ENCODE results near the gene RCC1.
A peak's percentile ranks its signal among the peaks of the same experiment; 100 is the strongest.

RCC1 gene

DNA sequence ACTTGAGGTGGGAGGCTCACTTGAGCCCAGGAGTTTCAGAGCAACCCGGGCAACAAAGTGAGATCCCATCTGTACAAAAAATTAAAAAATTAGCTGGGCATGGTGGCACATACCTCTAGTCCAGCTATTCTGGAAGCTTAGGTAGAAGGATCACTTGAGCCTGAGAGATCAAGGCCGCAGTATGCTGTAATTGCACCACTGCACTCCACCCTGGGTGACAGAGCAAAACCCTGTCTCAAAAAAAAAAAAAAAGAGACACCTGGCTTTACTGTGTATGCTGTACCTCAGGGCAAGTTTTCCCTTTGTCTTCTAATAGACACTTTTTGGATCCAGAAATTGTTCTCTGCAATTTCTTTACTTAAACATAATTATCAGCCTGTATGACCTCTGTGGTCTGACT is 23.1 kb upstream of the RCC1 start:
- Histone ChIP-seq H3K36me3 (ENCODE audit: control insufficient read depth, insufficient read depth, low read length) (peaks cover 40% of the 10 kb centered on the region), H3K9me3 (ENCODE audit: control insufficient read depth, low read length) (no peaks in the 10 kb centered on the region), H3K4me3 (ENCODE audit: insufficient read depth, low read depth, low read length) (no peak overlapping the region), H3K4me1 (ENCODE audit: control insufficient read depth, insufficient read depth, low read length) (no peaks in the 10 kb centered on the region), H3K27ac (ENCODE audit: insufficient read depth, low read depth, low read length, poor library complexity, severe bottlenecking) (no peak overlapping the region), H3K27me3 (ENCODE audit: control insufficient read depth, insufficient read depth, low read length, poor library complexity, severe bottlenecking) (no peaks in the 10 kb centered on the region)
- 92 to 97% methylated on average over 2 of the region's 2 CpGs for WGBS, 2 experiments

DNA sequence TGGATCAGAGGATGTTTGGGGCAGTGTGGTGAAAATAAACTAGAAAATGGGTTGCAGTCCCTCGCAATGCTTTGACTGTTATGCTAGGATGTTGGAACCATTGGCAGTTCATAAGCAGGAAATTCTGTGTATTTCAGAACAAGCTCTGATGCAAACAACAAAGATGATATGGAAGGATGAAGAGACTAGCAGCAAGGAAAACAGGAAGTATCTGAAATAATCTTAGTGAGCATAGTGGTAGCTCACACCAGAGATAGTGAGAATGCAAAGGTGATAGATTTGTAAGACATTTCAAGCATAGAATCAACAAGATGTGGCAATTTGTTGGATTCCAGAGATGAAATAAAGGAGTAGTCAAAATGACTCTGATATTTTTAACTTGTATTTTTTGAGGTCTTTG is 11.1 kb upstream of the RCC1 start:
- Histone ChIP-seq H3K9me3 (ENCODE audit: control insufficient read depth, low read length) (no peaks in the 10 kb centered on the region), H3K4me1 (ENCODE audit: control insufficient read depth, insufficient read depth, low read length) (no peaks in the 10 kb centered on the region), H3K4me3 (ENCODE audit: insufficient read depth, low read depth, low read length) (no peak overlapping the region), H3K27me3 (ENCODE audit: control insufficient read depth, insufficient read depth, low read length, poor library complexity, severe bottlenecking) (no peaks in the 10 kb centered on the region), H3K27ac (ENCODE audit: insufficient read depth, low read depth, low read length, poor library complexity, severe bottlenecking) (no peak overlapping the region), H3K36me3 (ENCODE audit: control insufficient read depth, insufficient read depth, low read length) (peaks cover 29% of the 10 kb centered on the region)
- WGBS, 2 experiments = 98 to 100% methylated on average over 1 of the region's 1 CpG

DNA sequence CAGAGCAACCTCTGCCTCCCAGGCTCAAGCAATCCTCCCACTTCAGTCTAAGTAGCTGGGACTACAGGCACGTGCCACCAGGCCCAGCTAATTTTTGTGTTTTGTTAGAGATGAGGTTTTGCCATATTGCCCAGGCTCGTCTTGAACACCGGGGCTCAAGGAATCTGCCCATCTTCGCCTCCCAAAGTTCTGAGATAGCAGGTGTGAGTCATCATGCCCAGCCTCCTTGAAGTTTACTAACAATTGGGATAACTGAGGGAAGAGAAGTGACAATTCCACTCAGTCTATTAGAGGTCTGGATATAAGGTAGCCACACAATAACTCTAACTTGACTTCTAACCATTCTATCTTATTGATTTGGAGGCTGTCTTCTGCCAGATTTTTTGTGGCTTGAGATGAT is 6.3 kb upstream of the RCC1 start:
- Histone ChIP-seq H3K4me3 (ENCODE audit: insufficient read depth, low read depth, low read length) (no peak overlapping the region), H3K36me3 (ENCODE audit: control insufficient read depth, insufficient read depth, low read length) (peaks cover 14% of the 10 kb centered on the region), H3K27ac (ENCODE audit: insufficient read depth, low read depth, low read length, poor library complexity, severe bottlenecking) (peak overlapping the region; percentile 8), H3K27me3 (ENCODE audit: control insufficient read depth, insufficient read depth, low read length, poor library complexity, severe bottlenecking) (no peaks in the 10 kb centered on the region), H3K9me3 (ENCODE audit: control insufficient read depth, low read length) (no peaks in the 10 kb centered on the region), H3K4me1 (ENCODE audit: control insufficient read depth, insufficient read depth, low read length) (no peaks in the 10 kb centered on the region)
- 94 to 99% methylated on average over 4 of the region's 4 CpGs for WGBS, 2 experiments

DNA sequence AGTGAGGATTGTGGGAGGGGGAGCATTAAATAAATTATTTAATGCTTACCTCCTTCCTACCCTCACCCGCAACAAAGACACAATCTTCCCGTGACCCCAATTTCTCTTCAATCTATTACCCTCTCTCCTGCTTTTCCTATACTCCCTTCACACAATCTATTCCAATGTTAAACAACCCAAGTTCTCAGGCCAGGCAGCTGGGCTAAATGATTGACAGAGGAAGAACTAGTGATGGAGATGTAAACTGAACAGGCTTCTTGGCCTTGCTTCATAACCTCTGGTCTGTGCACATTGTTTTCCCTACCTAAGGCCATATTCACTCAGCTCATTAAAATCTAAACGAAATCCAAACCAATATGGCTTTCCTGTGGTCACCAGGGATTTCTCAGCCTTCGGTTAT is 3.9 kb upstream of the RCC1 start:
- Histone ChIP-seq H3K9me3 (ENCODE audit: control insufficient read depth, low read length) (no peaks in the 10 kb centered on the region), H3K36me3 (ENCODE audit: control insufficient read depth, insufficient read depth, low read length) (peaks cover 5% of the 10 kb centered on the region), H3K27ac (ENCODE audit: insufficient read depth, low read depth, low read length, poor library complexity, severe bottlenecking) (no peak overlapping the region), H3K4me1 (ENCODE audit: control insufficient read depth, insufficient read depth, low read length) (no peaks in the 10 kb centered on the region), H3K4me3 (ENCODE audit: insufficient read depth, low read depth, low read length) (no peak overlapping the region), H3K27me3 (ENCODE audit: control insufficient read depth, insufficient read depth, low read length, poor library complexity, severe bottlenecking) (no peaks in the 10 kb centered on the region)
- 94 to 96% methylated on average over 4 of the region's 4 CpGs for WGBS, 2 experiments

DNA sequence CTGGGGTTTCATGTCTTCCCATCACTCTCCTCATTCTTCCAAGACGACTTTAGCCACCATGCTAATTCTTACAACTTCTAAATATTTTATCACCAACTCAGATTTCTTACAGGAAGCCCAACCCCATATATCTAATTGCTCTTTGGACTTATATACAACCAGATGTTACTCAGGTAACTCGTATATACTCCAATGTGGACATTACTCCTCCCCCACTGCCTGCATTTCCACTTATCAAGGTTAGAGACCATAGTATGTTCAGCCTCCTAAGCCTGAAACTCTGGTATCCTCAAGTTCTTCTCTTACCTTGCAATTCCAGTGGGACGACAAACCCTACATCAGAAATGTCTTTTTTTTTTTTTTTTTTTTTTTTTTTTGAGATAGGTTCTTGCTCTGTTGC is 2.7 kb upstream of the RCC1 start:
- Histone ChIP-seq H3K27me3 (ENCODE audit: control insufficient read depth, insufficient read depth, low read length, poor library complexity, severe bottlenecking) (no peaks in the 10 kb centered on the region), H3K4me1 (ENCODE audit: control insufficient read depth, insufficient read depth, low read length) (peaks cover 4% of the 10 kb centered on the region), H3K4me3 (ENCODE audit: insufficient read depth, low read depth, low read length) (no peak overlapping the region), H3K27ac (ENCODE audit: insufficient read depth, low read depth, low read length, poor library complexity, severe bottlenecking) (no peak overlapping the region), H3K36me3 (ENCODE audit: control insufficient read depth, insufficient read depth, low read length) (peaks cover under 1% of the 10 kb centered on the region), H3K9me3 (ENCODE audit: control insufficient read depth, low read length) (no peaks in the 10 kb centered on the region)
- 84 to 89% methylated on average over 2 of the region's 3 CpGs for WGBS, 2 experiments

DNA sequence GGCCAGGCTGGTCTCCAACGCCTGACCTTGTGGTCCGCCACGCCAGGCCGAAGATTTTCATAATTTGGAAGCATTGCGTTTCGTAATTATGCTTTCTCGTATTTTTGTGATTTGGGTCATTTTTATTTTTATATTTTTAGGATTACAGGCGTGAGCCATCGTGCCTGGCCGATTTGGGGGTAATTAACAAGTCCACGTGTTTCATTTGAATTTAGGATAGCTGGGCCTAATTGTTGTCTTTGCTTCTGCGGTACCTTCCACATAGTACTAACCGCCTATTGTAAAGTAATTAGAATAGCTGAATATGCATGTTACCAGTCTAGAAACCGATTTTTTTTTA is 1.0 kb downstream of the RCC1 start:
- peaks cover 17% of the 10 kb centered on the region for H3K4me1 ChIP-seq (ENCODE audit: control insufficient read depth, insufficient read depth, low read length)
- 1 to 3% methylated on average over 12 to 13 of the region's 14 CpGs for WGBS, 2 experiments
- H3K4me3 ChIP-seq (ENCODE audit: insufficient read depth, low read depth, low read length) = peak overlapping the region; percentile 93
- peaks cover 29% of the 10 kb centered on the region for H3K36me3 ChIP-seq (ENCODE audit: control insufficient read depth, insufficient read depth, low read length)
- peak overlapping the region; percentile 70 for H3K27ac ChIP-seq (ENCODE audit: insufficient read depth, low read depth, low read length, poor library complexity, severe bottlenecking)
- H3K9me3 ChIP-seq (ENCODE audit: control insufficient read depth, low read length) = no peaks in the 10 kb centered on the region
- H3K27me3 ChIP-seq (ENCODE audit: control insufficient read depth, insufficient read depth, low read length, poor library complexity, severe bottlenecking) = no peaks in the 10 kb centered on the region

DNA sequence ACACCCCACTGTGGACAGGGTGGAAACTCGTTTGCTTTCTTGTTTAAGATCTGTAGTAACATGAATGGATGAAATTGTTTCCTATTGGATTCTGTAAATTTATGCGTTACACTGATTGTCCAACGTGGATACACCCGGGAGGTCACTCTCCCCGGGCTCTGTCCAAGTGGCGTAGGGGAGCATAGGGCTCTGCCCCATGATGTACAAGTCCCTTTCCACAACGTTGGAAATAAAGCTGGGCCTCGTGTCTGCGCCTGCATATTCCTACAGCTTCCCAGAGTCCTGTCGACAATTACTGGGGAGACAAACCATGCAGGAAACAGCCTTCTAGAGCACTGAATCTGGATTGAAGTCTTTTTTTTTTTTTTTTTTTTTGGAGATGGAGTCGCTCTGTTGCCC is 1.4 kb downstream of the RCC1 start:
- Histone ChIP-seq H3K36me3 (ENCODE audit: control insufficient read depth, insufficient read depth, low read length) (peaks cover 29% of the 10 kb centered on the region), H3K4me1 (ENCODE audit: control insufficient read depth, insufficient read depth, low read length) (peaks cover 17% of the 10 kb centered on the region), H3K4me3 (ENCODE audit: insufficient read depth, low read depth, low read length) (peak overlapping the region; percentile 93), H3K27me3 (ENCODE audit: control insufficient read depth, insufficient read depth, low read length, poor library complexity, severe bottlenecking) (no peaks in the 10 kb centered on the region), H3K27ac (ENCODE audit: insufficient read depth, low read depth, low read length, poor library complexity, severe bottlenecking) (peak overlapping the region; percentile 70), H3K9me3 (ENCODE audit: control insufficient read depth, low read length) (no peaks in the 10 kb centered on the region)
- WGBS, 2 experiments = 2 to 3% methylated on average over 11 of the region's 11 CpGs

DNA sequence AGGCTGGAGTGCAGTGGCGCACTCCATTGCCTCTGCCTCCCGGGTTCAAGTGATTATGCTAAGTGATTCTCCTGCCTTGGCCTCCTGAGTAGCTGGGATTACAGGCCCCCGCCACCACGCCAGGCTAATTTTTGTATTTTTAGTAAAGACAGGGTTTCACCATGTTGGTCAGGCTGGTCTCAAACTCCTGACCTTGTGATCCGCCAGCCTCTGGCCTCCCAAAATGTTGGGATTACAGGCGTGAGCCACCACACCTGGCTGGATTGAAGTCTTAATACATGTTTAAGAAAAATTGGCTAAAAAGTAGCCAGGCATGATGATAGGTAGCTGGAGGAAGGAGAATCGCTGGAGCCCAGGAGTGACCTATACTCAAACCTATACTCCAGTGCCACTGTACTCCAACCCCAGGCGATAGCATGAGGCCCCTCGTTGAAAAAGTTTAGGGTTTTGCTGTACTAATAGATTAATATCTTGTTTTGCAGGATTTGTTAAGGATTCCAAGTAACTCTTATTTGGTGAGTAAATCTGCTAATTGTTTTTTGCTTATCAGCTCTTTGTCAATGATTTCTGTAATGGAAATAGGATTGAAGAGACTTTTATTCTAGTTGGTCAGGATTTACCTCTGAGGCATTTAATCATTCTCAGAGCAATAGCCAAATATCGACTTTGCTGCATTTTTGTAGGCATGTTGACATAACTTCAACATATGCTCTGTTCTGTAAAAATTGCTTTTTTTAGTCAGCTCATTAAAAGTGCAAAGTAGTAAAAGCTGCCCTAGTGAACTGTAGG is 2.0 kb downstream of the RCC1 start:
- Histone ChIP-seq H3K36me3 (ENCODE audit: control insufficient read depth, insufficient read depth, low read length) (peaks cover 31% of the 10 kb centered on the region), H3K4me3 (ENCODE audit: insufficient read depth, low read depth, low read length) (peak overlapping the region; percentile 93), H3K27me3 (ENCODE audit: control insufficient read depth, insufficient read depth, low read length, poor library complexity, severe bottlenecking) (no peaks in the 10 kb centered on the region), H3K9me3 (ENCODE audit: control insufficient read depth, low read length) (no peaks in the 10 kb centered on the region), H3K27ac (ENCODE audit: insufficient read depth, low read depth, low read length, poor library complexity, severe bottlenecking) (peak overlapping the region; percentile 70), H3K4me1 (ENCODE audit: control insufficient read depth, insufficient read depth, low read length) (peaks cover 17% of the 10 kb centered on the region)
- WGBS, 2 experiments = 12 to 16% methylated on average over 9 to 10 of the region's 10 CpGs

DNA sequence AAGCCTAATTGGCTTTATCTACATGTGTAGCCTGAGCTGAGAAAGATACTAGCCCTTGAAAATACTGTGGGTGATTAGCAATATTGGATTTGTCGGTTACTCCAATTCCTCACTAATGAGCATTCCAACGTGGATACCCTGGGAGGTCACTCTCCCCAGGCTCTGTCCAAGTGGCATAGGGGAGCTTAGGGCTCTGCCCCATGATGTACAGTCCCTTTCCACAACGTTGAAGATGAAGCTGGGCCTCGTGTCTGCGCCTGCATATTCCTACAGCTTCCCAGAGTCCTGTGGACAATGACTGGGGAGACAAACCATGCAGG is 2.6 kb downstream of the RCC1 start:
- peak overlapping the region; percentile 70 for H3K27ac ChIP-seq (ENCODE audit: insufficient read depth, low read depth, low read length, poor library complexity, severe bottlenecking)
- peaks cover 37% of the 10 kb centered on the region for H3K36me3 ChIP-seq (ENCODE audit: control insufficient read depth, insufficient read depth, low read length)
- H3K4me1 ChIP-seq (ENCODE audit: control insufficient read depth, insufficient read depth, low read length) = peaks cover 17% of the 10 kb centered on the region
- H3K27me3 ChIP-seq (ENCODE audit: control insufficient read depth, insufficient read depth, low read length, poor library complexity, severe bottlenecking) = no peaks in the 10 kb centered on the region
- H3K4me3 ChIP-seq (ENCODE audit: insufficient read depth, low read depth, low read length) = peak overlapping the region; percentile 93
- no peaks in the 10 kb centered on the region for H3K9me3 ChIP-seq (ENCODE audit: control insufficient read depth, low read length)
- WGBS, 2 experiments = 54 to 62% methylated on average over 5 of the region's 5 CpGs

DNA sequence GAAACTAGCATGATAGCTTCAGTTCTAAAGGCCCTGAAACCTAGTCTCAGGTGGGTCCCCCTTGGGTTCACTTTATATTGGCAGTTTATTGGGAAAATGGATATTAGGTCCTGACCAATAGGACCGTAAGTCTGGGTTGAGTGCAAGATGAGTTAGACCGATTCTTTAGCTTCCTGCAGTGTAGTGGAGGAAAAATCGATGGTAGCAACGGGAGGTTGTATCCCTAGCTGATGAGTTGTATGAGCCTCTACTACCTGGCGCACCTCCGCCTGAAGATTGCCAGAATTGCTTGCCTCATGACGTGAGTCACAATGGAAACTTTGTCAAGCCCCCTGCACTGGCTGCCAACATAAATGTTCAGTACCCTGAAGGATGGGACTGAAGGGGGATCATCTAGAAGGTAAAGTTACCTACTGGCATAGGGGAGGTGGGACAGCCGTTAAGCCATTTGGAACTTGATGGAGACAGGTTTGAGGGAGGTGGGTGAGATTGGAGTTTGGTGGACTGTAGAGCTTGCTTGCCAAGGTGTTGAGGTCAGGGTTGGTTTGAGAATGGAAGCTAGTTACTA is 3.9 kb downstream of the RCC1 start:
- Histone ChIP-seq H3K27ac (ENCODE audit: insufficient read depth, low read depth, low read length, poor library complexity, severe bottlenecking) (peak overlapping the region; percentile 70), H3K9me3 (ENCODE audit: control insufficient read depth, low read length) (no peaks in the 10 kb centered on the region), H3K36me3 (ENCODE audit: control insufficient read depth, insufficient read depth, low read length) (peaks cover 40% of the 10 kb centered on the region), H3K4me3 (ENCODE audit: insufficient read depth, low read depth, low read length) (peak overlapping the region; percentile 8), H3K4me1 (ENCODE audit: control insufficient read depth, insufficient read depth, low read length) (peaks cover 17% of the 10 kb centered on the region), H3K27me3 (ENCODE audit: control insufficient read depth, insufficient read depth, low read length, poor library complexity, severe bottlenecking) (no peaks in the 10 kb centered on the region)
- WGBS, 2 experiments = 92 to 94% methylated on average over 8 of the region's 8 CpGs

All from ectodermal cell (in vitro differentiated cells).